Parathyroid adenoma (tissue), 2 donors: ENCODE measurements around the gene SLC7A10.

Source experiments
- H2AFZ ChIP-seq: fragments of 300-600 bp; sonication (generic); one replicate; pipeline ENCODE4 v1.7.0; 2017; ENCODE audit warnings: antibody characterized with exemption, mild to moderate bottlenecking
- H3K27ac ChIP-seq: fragments of 300-600 bp; sonication (generic); one replicate; pipeline ENCODE4 v1.7.0; 2017
- H3K27me3 ChIP-seq: fragments of 300-600 bp; sonication (generic); one replicate; pipeline ENCODE4 v1.7.0; 2017; ENCODE audit warnings: low read length; ENCODE audit not compliant: control insufficient read depth, insufficient read depth
- H3K36me3 ChIP-seq: fragments of 300-600 bp; sonication (generic); one replicate; pipeline ENCODE4 v1.7.0; 2017; ENCODE audit warnings: low read length; ENCODE audit not compliant: control insufficient read depth, insufficient read depth
- H3K4me1 ChIP-seq: fragments of 300-600 bp; sonication (generic); one replicate; pipeline ENCODE4 v1.7.0; 2017; ENCODE audit warnings: control low read depth
- H3K4me2 ChIP-seq: fragments of 300-600 bp; sonication (generic); one replicate; pipeline ENCODE4 v1.7.0; 2017; ENCODE audit warnings: low read length
- H3K4me3 ChIP-seq: fragments of 300-600 bp; sonication (generic); one replicate; pipeline ENCODE4 v1.7.0; 2017; ENCODE audit warnings: low read depth, low read length
- H3K79me2 ChIP-seq: fragments of 300-600 bp; sonication (generic); one replicate; pipeline ENCODE4 v1.7.0; 2017; ENCODE audit warnings: control low read depth
- H3K9ac ChIP-seq: fragments of 300-600 bp; sonication (generic); one replicate; pipeline ENCODE4 v1.7.0; 2017; ENCODE audit warnings: mild to moderate bottlenecking
- H3K9me3 ChIP-seq: fragments of 300-600 bp; sonication (generic); one replicate; pipeline ENCODE4 v1.7.0; 2017; ENCODE audit warnings: low read length; ENCODE audit not compliant: control insufficient read depth
- CTCF ChIP-seq: fragments of 300-600 bp; sonication (generic); IDR thresholded peaks from one replicate; pipeline ENCODE4 v1.7.0; 2017; ENCODE audit warnings: antibody characterized with exemption, mild to moderate bottlenecking
- donor health status: primary hyperparathyroidism.

SLC7A10 gene

GRCh38 chr19:33208904-33209849, 16.5 kb downstream of the SLC7A10 start:
- Histone ChIP-seq H3K9me3 (no peaks in the 10 kb centered on the region), H3K4me1 (no peaks in the 10 kb centered on the region), H3K4me3 (no peak overlapping the region), H3K4me2 (no peak overlapping the region), H3K27me3 (no peaks in the 10 kb centered on the region), H3K9ac (no peak overlapping the region), H3K27ac (no peak overlapping the region), H2AFZ (no peak overlapping the region), H3K36me3 (no peaks in the 10 kb centered on the region), H3K79me2 (no peaks in the 10 kb centered on the region)
- TF ChIP-seq CTCF = no peak

- no peak for TF ChIP-seq CTCF
- no peak overlapping the region for H3K4me3 ChIP-seq
- H3K36me3 ChIP-seq = no peaks in the 10 kb centered on the region
- no peaks in the 10 kb centered on the region for H3K4me1 ChIP-seq
- H3K27ac ChIP-seq = no peak overlapping the region
- H3K79me2 ChIP-seq = no peaks in the 10 kb centered on the region
- no peak overlapping the region for H3K9ac ChIP-seq
- no peaks in the 10 kb centered on the region for H3K9me3 ChIP-seq
- no peak overlapping the region for H3K4me2 ChIP-seq
- H2AFZ ChIP-seq = no peak overlapping the region
- H3K27me3 ChIP-seq = no peaks in the 10 kb centered on the region
Observed at GRCh38 chr19:33208371-33208895, 17.2 kb downstream of the SLC7A10 start.

- Histone ChIP-seq H2AFZ (no peak overlapping the region), H3K9ac (no peak overlapping the region), H3K4me1 (no peaks in the 10 kb centered on the region), H3K27me3 (no peaks in the 10 kb centered on the region), H3K4me2 (no peak overlapping the region), H3K27ac (no peak overlapping the region), H3K9me3 (no peaks in the 10 kb centered on the region), H3K36me3 (no peaks in the 10 kb centered on the region), H3K4me3 (no peak overlapping the region), H3K79me2 (no peaks in the 10 kb centered on the region)
- TF ChIP-seq CTCF = no peak
Observed at GRCh38 chr19:33207903-33208302, 17.7 kb downstream of the SLC7A10 start.

- no peaks in the 10 kb centered on the region for H3K9me3 ChIP-seq
- H3K4me1 ChIP-seq = no peaks in the 10 kb centered on the region
- H3K9ac ChIP-seq = no peak overlapping the region
Observed at GRCh38 chr19:33207040-33207620, 18.5 kb downstream of the SLC7A10 start.

More at GRCh38 chr19:33207040-33207620, 18.5 kb downstream of the SLC7A10 start:
- H3K4me3 ChIP-seq = no peak overlapping the region
- no peak overlapping the region for H3K27ac ChIP-seq
- H3K27me3 ChIP-seq = no peaks in the 10 kb centered on the region
- H3K4me2 ChIP-seq = no peak overlapping the region
- H3K79me2 ChIP-seq = no peaks in the 10 kb centered on the region
- H3K36me3 ChIP-seq = no peaks in the 10 kb centered on the region
- no peak overlapping the region for H2AFZ ChIP-seq
- TF ChIP-seq CTCF = no peak
